Stimulated activated CD8-positive, alpha-beta memory T cell treated with anti-CD3 and anti-CD28 coated beads, Interleukin-4, amount 100 ng/mL, for 24 hours (primary cell): Measurements from ENCODE around the gene SPATA17.
A peak's percentile ranks its signal among the peaks of the same experiment; 100 is the strongest.
"Not testable (repeated sequence)": the region's sequence is repeated elsewhere in the genome, so short reads cannot be mapped to it uniquely, and the experiment has no call there.

Experiments
- DNase-seq: peaks from one replicate; pipeline ENCODE4 v3.0.0-alpha.2; 2020; ENCODE audit warnings: low read depth

The SPATA17 gene, protein sequence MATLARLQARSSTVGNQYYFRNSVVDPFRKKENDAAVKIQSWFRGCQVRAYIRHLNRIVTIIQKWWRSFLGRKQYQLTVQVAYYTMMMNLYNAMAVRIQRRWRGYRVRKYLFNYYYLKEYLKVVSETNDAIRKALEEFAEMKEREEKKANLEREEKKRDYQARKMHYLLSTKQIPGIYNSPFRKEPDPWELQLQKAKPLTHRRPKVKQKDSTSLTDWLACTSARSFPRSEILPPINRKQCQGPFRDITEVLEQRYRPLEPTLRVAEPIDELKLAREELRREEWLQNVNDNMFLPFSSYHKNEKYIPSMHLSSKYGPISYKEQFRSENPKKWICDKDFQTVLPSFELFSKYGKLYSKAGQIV

DNA sequence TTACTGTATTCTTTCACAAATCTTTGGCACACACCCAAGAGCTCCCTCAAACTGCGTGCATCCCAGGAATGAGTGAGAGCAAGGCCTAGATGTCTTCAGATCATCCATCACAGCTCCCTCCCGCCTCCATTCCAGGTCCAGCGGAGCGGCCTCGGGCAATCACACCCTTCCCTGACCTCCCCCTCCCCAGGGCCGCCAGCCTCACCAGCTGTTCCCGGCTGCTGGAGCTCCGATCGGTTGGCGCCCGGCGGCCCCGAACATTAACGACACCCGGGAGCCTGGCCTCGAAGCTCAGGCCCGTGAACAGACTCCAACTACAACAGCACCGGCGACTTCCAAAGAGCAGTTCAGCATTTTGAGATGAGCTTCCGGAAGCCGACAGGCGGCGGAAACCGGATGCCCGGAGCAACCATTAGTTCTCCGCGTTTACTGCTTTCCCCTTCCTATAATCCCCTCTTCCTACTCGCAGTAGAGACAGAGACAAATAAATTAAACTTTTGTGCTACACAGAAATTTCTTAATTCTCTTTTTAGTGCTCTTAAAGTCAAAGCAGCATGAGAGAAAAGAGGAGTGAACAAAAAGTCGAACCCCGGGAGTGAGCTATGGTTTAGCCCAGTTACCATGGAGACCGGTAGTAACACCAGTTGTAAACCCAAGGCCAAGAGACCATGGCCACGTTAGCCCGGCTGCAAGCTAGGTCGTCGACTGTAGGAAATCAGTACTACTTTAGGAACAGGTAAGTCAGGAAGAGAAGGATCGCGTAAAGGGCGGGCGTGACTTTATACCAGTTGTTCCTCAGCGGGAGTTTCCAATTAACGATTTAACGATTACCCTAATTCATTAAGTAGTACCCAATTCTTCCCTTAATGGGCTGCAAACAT, at the start of gene SPATA17, which contains the start of gene GPATCH2:
SPATA17 (plus strand) TSS at position 634 of the 881 bp plus-strand sequence; CDS start at position 669, 35 bp downstream.
GPATCH2 (minus strand) TSS at position 380 of the 881 bp plus-strand sequence; CDS start at position 261, 119 bp downstream.
- DNase-seq, result peak; percentile 60

DNA sequence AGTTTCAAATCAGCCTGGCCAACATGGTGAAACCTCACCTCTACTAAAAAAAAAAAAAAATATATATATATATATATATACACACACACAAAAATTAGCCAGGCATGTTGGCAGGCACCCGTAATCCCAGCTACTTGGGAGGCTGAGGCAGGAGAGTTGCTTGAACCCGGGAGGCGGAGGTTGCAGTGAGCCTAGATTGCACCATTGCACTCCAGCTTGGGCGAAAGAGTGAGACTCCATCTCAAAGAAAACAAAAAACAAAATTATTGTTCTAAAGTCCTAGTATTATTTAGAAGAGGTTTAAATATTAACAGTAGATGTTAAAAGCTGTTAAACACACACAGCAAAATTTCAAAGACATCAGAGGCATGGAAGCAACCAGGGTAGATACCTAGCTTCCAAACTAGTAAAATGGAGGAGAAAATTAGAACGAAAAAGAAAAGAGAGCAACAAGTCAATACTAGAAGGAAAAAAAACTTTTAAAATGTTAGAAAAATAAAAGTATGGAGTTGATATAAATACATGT, 46.8 kb upstream of the SPATA17 start:
- DNase-seq, result not testable (repeated sequence)

- DNase-seq, result no peak
Observed at GRCh38 chr1:217585577-217585976, 45.6 kb upstream of the SPATA17 start.

DNA sequence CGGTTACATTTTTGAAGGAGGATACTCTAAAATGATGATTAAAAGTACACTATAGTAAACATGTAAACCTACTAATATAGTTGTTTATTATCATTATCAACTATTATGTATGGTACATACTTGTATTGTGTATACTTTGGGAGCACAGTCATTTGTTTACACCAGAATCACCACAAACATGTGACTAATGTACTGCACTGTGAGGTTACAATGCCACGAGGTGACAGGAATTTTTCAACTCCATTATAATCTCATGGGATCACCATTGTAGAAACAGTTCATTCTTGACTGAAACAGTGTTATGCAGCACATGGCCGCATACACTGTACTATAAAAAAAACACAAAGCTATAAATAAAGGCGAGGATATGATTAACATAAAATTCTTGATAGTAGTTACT, 44.6 kb upstream of the SPATA17 start:
- no peak for DNase-seq

DNA sequence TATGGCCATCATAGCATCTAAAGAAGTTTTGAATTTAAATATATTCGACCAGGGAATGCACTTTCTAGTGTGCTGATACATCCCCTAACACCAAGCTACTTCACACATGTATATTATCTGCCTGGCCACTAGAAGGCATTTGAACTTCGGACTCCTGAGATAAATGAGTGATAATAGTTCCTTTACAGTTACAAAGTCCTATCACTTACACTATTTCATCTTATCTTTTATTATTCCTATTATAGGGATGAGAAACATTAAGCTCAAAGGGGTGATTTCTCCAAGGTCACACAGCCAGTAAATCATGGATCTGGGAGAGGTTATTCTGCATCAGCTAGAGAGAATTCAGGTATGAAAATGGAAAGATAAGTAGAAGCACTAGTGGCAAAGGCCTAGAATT, 40.5 kb upstream of the SPATA17 start:
- no peak for DNase-seq

GRCh38 chr1:217599154-217599553, 32.0 kb upstream of the SPATA17 start:
- no peak for DNase-seq

GRCh38 chr1:217602380-217602779, 28.8 kb upstream of the SPATA17 start:
- no peak for DNase-seq

DNA sequence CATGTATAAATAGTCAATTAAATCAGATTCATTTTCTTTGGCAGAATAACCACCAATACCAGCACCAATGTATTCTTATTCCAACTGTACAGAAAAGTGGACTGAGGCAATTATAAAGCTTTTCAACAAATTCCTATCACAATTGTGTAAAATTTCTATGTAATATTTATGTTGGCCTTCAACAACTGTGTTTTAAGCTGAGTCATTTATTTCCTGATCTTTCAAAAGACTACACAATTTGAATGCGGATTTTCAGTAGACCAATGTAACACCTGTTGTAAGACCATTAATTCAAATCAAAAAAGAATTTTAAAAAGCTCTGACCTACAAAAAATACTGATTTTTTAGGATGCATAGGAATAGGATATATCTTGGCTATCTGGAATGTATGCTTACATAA, 25.8 kb upstream of the SPATA17 start:
- DNase-seq, result no peak

DNA sequence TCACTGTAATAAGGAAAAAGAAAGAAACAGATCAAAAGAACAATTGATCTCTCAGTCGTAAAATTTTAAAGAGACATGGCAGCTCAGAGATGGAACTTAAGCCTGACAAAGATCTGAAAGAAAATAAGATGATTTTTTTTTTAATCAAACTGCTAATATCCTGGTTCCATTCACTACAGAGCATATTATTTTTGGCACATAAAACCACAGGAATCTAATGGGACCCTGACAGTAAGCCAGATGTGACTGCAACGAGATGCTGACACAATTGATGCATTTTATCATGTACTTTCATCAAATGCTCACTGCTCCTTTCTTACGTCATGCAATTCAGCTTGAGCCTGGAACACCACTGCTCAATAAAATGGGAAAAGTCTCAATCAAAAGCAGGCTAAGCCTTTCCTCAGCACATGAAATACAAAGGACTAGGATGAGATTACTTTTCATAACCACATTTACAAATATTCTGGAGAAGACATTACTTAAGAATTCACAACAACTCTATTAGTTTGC, 16.9 kb upstream of the SPATA17 start:
- DNase-seq, result no peak

DNA sequence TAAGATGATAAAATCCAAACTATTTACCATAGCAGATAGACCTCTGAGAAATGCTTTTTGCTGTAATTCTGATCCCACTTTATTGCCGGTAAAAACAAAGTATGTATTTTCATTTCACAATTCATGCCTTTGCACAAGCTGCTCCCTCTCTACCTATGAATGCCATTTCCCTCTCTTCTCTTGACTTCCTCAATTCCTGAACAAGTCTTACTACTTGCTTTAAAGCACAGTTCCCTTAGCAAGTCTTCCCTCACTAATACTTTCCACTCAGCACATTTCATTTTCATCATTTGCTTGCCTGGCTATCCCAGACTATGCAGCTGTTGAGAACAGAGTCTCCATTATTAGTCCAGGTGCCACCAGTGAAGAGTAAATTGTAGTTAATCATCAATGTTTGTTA, 14.0 kb upstream of the SPATA17 start:
- DNase-seq, result no peak

DNA sequence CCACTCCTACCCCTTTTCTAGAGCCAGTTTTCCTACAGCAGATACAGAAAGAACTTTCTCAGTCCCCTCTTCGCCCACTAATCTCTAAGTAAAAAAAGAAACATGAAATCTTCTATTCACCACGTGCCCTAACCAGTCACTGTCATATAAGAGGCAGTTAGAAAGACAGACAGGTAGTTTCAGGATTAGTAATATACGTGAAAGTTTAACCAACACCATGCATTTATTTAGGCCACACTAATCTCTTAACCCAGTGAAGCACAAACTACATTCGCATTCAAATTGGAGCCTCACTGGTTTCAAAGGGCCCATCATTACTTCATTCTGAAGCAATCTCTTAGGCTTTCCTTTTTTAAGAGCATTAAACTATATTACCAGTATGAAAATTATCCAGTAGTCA, 10.3 kb upstream of the SPATA17 start:
- DNase-seq, result no peak

DNA sequence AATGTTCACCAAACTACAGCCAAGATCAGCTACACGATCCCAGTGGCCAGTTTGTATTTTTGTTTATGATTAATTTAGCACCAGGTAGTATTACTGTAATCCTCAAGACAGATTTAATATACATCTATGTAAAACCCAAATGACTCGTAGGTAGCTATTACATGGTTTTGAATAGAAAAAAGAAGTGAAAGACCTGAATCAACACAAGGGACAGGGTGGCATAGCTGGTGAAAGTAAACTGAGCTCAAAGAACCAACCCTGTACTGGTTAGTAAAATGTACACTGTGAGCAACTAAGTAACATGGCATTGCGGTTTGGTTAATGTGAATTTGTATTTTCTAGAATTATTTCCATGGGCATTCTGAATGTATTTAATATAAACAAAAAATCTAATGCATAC, 9.1 kb upstream of the SPATA17 start:
- DNase-seq, result no peak

- DNase-seq, result no peak
Observed at GRCh38 chr1:217626321-217626720, 4.8 kb upstream of the SPATA17 start.

DNA sequence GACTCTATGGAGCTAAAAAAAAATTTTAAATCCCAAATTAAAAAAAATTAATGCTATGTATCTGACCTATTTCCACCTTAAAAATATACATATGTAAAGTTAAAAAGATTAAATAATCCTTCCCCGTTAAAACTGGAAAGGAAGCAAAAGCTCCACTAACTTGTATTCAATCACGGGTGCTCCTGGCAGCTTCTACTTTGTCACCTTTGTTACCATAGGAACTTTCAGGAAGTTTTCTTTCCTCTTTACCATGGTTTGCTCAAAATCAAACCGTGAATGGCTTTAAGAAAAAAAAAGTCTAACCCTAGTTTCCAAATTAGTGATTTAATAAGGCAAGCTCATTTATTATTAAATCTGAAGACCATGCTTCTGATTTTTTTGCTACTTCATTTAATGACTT, 3.7 kb upstream of the SPATA17 start:
- no peak for DNase-seq

- DNase-seq, result no peak
Observed at GRCh38 chr1:217642455-217642854, 11.3 kb downstream of the SPATA17 start.

GRCh38 chr1:217647791-217648190, 16.6 kb downstream of the SPATA17 start:
- DNase-seq, result no peak

DNA sequence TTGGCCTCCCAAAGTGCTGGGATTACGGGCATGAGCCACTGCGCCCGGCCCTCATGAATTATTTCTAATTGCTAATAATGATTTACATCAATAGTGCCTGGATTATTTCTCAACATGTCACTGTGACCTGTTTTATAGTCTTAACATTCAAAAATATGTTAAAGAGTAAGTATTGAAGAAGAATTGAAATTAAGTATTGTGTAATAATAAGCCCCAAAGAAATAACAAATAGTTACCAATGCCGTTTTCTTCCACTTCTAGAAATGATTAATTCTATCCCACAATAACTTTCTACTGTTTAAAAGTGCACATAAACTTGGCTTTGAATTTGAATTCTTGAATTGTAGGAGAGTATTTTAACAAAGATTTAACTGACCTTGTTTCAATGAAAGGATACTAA, 19.5 kb downstream of the SPATA17 start:
- no peak for DNase-seq

DNA sequence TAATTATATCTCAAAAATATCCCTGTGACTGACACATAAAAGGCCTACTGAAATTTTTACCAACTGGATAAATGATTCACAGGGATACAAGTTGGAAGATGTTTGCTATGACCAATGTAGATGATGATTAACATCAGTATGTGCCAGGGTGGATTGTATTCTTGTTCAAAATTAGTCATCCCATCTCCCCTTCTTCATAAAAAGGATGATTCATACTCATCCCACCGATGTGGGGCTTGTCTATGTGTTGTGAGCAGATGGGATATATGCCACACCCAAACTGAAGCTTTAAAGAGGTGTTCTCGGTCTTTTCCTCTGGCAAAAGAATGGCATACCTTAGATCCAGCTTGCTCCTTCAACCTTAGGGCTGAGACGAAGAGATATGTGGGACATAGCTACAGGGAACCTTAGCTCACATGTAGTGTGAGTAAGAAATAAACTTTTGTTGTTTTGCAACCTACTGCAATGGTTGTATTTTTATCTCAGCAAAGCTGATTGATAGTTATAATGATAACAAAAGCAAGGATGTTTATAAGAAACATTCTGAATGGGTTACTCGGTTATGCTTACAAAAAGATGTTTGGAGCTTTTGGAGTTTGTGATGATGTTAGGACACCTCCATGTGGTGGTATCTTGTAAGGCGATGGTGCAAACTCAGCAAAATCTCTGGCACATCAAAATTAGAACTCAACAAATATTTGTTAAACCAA, 29.4 kb downstream of the SPATA17 start:
- no peak for DNase-seq

DNA sequence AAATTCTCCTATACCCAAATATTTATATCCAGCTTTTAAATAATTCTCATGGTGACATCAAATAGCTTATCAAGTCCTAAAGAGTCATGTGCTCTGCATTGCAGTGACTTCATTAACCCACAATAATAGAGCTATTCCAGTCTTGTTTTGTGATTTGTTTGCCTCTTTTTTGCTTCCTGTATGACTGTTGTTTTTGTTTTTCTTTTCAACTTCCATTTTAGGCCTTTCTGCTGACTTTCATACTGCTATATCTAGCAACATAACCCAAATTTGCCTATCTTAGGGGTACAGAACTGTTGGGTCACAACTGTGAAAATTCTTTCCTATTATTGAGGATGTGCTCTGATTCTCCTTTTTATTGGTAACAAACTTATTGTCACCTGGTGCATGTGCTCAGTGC, 30.3 kb downstream of the SPATA17 start:
- DNase-seq, result no peak

GRCh38 chr1:217668351-217668940, 37.3 kb downstream of the SPATA17 start:
- no peak for DNase-seq

DNA sequence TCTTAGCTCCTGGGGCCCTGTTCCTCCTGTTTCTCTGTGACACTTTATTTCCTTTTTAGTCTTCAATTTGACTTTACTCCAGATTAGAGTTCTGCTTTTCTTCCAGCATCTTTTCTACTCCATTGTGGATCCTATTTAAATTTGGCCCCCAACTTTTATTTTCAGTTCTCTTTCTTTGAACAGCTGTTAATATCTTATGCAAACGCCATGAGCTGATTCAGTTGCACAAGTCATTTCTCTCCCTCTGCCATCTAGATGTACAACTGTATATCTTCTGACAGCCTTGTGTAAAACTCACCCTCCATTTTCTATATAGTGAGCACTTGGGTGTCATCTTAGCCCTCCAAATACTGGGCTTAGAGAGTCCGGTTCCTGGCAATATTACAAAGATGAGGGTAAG, 42.2 kb downstream of the SPATA17 start:
- no peak for DNase-seq
